ENCODE data around the gene F8A3.
"Not testable (repeated sequence)": the region's sequence is repeated elsewhere in the genome, so short reads cannot be mapped to it uniquely, and the experiment has no call there.

DNA sequence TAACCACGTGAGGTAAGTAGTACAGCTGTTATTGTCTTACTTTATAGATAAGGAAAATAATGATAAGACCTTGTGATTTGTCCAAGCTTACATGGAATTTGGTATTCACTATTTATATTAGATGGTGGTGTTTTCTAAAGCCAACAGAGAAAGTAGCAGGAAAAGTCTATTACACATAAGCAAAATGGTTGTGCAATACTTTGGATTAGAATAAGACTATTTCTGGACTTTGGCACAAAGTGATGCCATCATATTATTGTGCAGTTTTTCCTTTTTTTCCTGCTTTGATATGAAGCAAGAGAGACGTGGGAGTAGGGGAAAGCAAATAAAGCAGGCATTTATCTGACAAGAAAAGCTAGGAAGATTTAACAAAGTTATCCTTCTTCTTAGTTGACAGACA, 36.7 kb upstream of the F8A3 start:
- TF ChIP-seq CTCF (IDR thresholded peaks at IDR 0.05; ENCODE audit: low read depth, low read length); EZH2phosphoT487 (IDR thresholded peaks at IDR 0.05; ENCODE audit: low read depth): not testable (repeated sequence)

Data from OCI-LY3 (cell line).